ENCODE data around the gene TEDDM1. TPM values are rescaled to one million over a fixed set of nuclear protein-coding genes. Genes with fewer than 3 reads are reported as not detected.

The TEDDM1 gene
- total RNA-seq, 2 experiments from 2014 or later, result not detected

Other genes with a start within 250 kb of the TEDDM1 start
- gene GLUL, start 8.9 kb downstream of the TEDDM1 start, total RNA-seq, result 10 to 100 TPM; 24.0 to 25.2 TPM
- not detected for gene RGSL1, start 49.5 kb upstream of the TEDDM1 start, total RNA-seq
- 1 to 10 TPM; 4.1 to 4.3 TPM for gene RNASEL, start 188.6 kb upstream of the TEDDM1 start, total RNA-seq
- gene RGS16, start 203.7 kb upstream of the TEDDM1 start, total RNA-seq, result 10 to 100 TPM; 68.1 to 70.7 TPM

Data from activated naive CD8-positive, alpha-beta T cell treated with anti-CD3 and anti-CD28 coated beads for 36 hours (primary cell).